HepG2 (cell line): Measurements from ENCODE around the gene PRSS12. TPM values are rescaled to one million over a fixed set of nuclear protein-coding genes. Genes with fewer than 3 reads are reported as not detected.
A peak's percentile ranks its signal among the peaks of the same experiment; 100 is the strongest.

ENCODE experiments used
- ELF1 ChIP-seq: sonication (generic); formaldehyde crosslinking; IDR thresholded peaks from 2 replicates; pipeline ENCODE4 v1.4.0; 2020; ENCODE audit warnings: missing genetic modification reagents
- ERF ChIP-seq: IDR thresholded peaks from 2 replicates; pipeline ENCODE4 v1.6.1; 2018; ENCODE audit warnings: missing biosample characterization, missing genetic modification reagents
- HNF1A ChIP-seq, 2 experiments: sonication (generic) in 1 of 2; formaldehyde crosslinking in 1 of 2; IDR thresholded peaks; 2 replicates each; pipeline versions ENCODE4 v1.4.0 to v1.6.1; 2016 to 2020; ENCODE audit warnings: borderline replicate concordance in 1 of 2, low read depth in 1 of 2, mild to moderate bottlenecking in 1 of 2, missing genetic modification reagents in 1 of 2
- HNRNPLL ChIP-seq: fragments of 200-400 bp; formaldehyde crosslinking; IDR thresholded peaks from 2 replicates; pipeline ENCODE4 v1.6.1; 2017; ENCODE audit warnings: mild to moderate bottlenecking, low read depth, low read length; ENCODE audit not compliant: poor library complexity, severe bottlenecking
- MAFF ChIP-seq: IDR thresholded peaks from 2 replicates; pipeline ENCODE4 v1.6.1; 2011; ENCODE audit warnings: low read depth, low read length, improper control_type of control experiment
- NFYC ChIP-seq: IDR thresholded peaks from 2 replicates; pipeline ENCODE4 v1.6.1; 2016; ENCODE audit warnings: missing genetic modification reagents, missing compliant biosample characterization
- PATZ1 ChIP-seq: sonication (generic); formaldehyde crosslinking; IDR thresholded peaks from 2 replicates; pipeline ENCODE4 v1.4.0; 2020; ENCODE audit warnings: missing genetic modification reagents
- PHF8 ChIP-seq: sonication (generic); formaldehyde crosslinking; IDR thresholded peaks from 2 replicates; pipeline ENCODE4 v1.5.0; 2020; ENCODE audit warnings: missing genetic modification reagents
- SMAD9 ChIP-seq: sonication (generic); formaldehyde crosslinking; IDR thresholded peaks from 2 replicates; pipeline ENCODE4 v1.5.1; 2020; ENCODE audit warnings: mild to moderate bottlenecking, missing genetic modification reagents
- ZEB1 ChIP-seq: IDR thresholded peaks from 2 replicates; pipeline ENCODE4 v1.6.1; 2012; ENCODE audit warnings: mild to moderate bottlenecking, low read depth, inconsistent platforms; ENCODE audit not compliant: insufficient replicate concordance
- ZMYM2 ChIP-seq: sonication (generic); formaldehyde crosslinking; IDR thresholded peaks from 2 replicates; pipeline ENCODE4 v1.8.0; 2022; ENCODE audit warnings: mild to moderate bottlenecking, missing genetic modification reagents
- polyA plus RNA-seq, 8 experiments: library from polyadenylated mRNA; depleted of rRNA in 3 of 8; stranded (reverse) in 7 of 8; unstranded in 1 of 8; fragments of >200 nt; fragmentation: Illumina TruSeq in 4 of 8; extraction: Trizol in 4 of 8; gene quantifications; 2 replicates each; pipeline versions ENCODE4 v1.2.1 to v1.2.3, GENCODE V29; 2011 to 2016; ENCODE audit warnings: low read depth in 4 of 8, missing spikeins in 1 of 8, mixed read lengths in 1 of 8; ENCODE audit not compliant: insufficient read depth in 1 of 8
- total RNA-seq, 5 experiments: library from RNA; depleted of rRNA; stranded (reverse); fragments of >200 nt; fragmentation: Illumina TruSeq; extraction: Trizol; gene quantifications; 2 replicates each; pipeline ENCODE4 v1.2.3, GENCODE V29; 2016; ENCODE audit warnings: low read depth in 1 of 5
- TF ChIP-seq, protein P1 (sequence below): sonication (generic); formaldehyde crosslinking; IDR thresholded peaks from 2 replicates; pipeline ENCODE4 v1.5.1; 2020; ENCODE audit warnings: mild to moderate bottlenecking, missing genetic modification reagents, moderate library complexity
- TF ChIP-seq, protein P2 (sequence below): sonication (generic); formaldehyde crosslinking; IDR thresholded peaks from 2 replicates; pipeline ENCODE4 v1.5.1; 2020; ENCODE audit warnings: mild to moderate bottlenecking, missing genetic modification reagents

PRSS12 gene
- total and polyA plus RNA-seq, 2 of the 13 experiments (the other 11 are each of a cell fraction or from before 2014, with no cell fraction given) = 0.02 TPM; not detected in 1

- TF ChIP-seq ERF (CRISPR knock-in tag) (no peak), SMAD9 (CRISPR knock-in tag) (no peak), ZEB1 (peak; percentile 31), MAFF (peak; percentile 33; the same call in 1 of the 2 replicates), HNF1A (IDR thresholded peaks at IDR 0.05; ENCODE audit: low read depth) (no peak), HNF1A (CRISPR knock-in tag; IDR thresholded peaks at IDR 0.05; ENCODE audit: borderline replicate concordance) (no peak), ZMYM2 (CRISPR knock-in tag) (peak; percentile 86; the same call in 1 of the 2 replicates), NFYC (CRISPR knock-in tag) (peak; percentile 84), HNRNPLL (peak; percentile 43), ELF1 (CRISPR knock-in tag) (0 out of 2 replicates have a peak, but pooled peaks have one; percentile 23), PATZ1 (CRISPR knock-in tag) (peak; percentile 45; the same call in 1 of the 2 replicates), PHF8 (CRISPR knock-in tag) (peak; percentile 56; the same call in 1 of the 2 replicates)
- TF ChIP-seq, protein P1, sequence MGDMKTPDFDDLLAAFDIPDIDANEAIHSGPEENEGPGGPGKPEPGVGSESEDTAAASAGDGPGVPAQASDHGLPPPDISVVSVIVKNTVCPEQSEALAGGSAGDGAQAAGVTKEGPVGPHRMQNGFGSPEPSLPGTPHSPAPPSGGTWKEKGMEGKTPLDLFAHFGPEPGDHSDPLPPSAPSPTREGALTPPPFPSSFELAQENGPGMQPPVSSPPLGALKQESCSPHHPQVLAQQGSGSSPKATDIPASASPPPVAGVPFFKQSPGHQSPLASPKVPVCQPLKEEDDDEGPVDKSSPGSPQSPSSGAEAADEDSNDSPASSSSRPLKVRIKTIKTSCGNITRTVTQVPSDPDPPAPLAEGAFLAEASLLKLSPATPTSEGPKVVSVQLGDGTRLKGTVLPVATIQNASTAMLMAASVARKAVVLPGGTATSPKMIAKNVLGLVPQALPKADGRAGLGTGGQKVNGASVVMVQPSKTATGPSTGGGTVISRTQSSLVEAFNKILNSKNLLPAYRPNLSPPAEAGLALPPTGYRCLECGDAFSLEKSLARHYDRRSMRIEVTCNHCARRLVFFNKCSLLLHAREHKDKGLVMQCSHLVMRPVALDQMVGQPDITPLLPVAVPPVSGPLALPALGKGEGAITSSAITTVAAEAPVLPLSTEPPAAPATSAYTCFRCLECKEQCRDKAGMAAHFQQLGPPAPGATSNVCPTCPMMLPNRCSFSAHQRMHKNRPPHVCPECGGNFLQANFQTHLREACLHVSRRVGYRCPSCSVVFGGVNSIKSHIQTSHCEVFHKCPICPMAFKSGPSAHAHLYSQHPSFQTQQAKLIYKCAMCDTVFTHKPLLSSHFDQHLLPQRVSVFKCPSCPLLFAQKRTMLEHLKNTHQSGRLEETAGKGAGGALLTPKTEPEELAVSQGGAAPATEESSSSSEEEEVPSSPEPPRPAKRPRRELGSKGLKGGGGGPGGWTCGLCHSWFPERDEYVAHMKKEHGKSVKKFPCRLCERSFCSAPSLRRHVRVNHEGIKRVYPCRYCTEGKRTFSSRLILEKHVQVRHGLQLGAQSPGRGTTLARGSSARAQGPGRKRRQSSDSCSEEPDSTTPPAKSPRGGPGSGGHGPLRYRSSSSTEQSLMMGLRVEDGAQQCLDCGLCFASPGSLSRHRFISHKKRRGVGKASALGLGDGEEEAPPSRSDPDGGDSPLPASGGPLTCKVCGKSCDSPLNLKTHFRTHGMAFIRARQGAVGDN = peak; percentile 63
- TF ChIP-seq, protein P2, sequence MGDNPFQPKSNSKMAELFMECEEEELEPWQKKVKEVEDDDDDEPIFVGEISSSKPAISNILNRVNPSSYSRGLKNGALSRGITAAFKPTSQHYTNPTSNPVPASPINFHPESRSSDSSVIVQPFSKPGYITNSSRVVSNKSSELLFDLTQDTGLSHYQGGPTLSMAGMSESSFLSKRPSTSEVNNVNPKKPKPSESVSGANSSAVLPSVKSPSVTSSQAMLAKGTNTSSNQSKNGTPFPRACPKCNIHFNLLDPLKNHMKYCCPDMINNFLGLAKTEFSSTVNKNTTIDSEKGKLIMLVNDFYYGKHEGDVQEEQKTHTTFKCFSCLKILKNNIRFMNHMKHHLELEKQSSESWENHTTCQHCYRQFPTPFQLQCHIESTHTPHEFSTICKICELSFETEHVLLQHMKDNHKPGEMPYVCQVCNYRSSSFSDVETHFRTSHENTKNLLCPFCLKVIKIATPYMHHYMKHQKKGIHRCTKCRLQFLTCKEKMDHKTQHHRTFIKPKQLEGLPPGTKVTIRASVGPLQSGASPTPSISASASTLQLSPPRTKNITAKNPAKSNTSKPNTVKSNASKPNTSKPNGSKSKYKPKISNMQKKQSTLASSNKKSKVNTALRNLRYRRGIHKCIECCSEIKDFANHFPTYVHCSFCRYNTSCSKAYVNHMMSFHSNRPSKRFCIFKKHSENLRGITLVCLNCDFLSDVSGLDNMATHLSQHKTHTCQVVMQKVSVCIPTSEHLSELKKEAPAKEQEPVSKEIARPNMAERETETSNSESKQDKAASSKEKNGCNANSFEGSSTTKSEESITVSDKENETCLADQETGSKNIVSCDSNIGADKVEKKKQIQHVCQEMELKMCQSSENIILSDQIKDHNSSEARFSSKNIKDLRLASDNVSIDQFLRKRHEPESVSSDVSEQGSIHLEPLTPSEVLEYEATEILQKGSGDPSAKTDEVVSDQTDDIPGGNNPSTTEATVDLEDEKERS (CRISPR knock-in tag) = 0 out of 2 replicates have a peak, but pooled peaks have one; percentile 24
Observed at GRCh38 chr4:118265312-118266144, 87.3 kb downstream of the PRSS12 start (continued).
